GM12878 (cell line): ENCODE measurements around the gene LAP3. TPM values are rescaled to one million over a fixed set of nuclear protein-coding genes. Genes with fewer than 3 reads are reported as not detected.

Source experiments
- ATAC-seq: fragments of 200-7000 bp; cut with Tn5 transposase; 3 replicates; pipeline ENCODE4 v1.9.1; 2020; ENCODE audit warnings: mild to moderate bottlenecking, moderate library complexity
- BruUV-seq: library from RNA; stranded (reverse); fragments of 400-500 nt; replicated peaks from 2 replicates; lab custom pipeline; 2021; lab: Mats Ljungman, UMichigan
- CTCF ChIA-PET: fragments of 300-600 bp; sonication (Branson Sonifier 250); formaldehyde crosslinking; extraction: SDS; loops from one replicate; lab custom pipeline; 2021; ENCODE audit warnings: inconsistent platforms; lab: Yijun Ruan, JAX
- POLR2A ChIA-PET: fragments of 350-600 bp; formaldehyde crosslinking; extraction: SDS; loops from one replicate; lab custom pipeline; 2021; ENCODE audit warnings: inconsistent platforms; lab: Charles Lee
- RAD21 ChIA-PET: fragments of 300-600 bp; sonication (Branson Sonifier 250); formaldehyde crosslinking; loops from one replicate; lab custom pipeline; 2023; ENCODE audit warnings: antibody characterized with exemption; ENCODE audit not compliant: unreplicated experiment; lab: Charles Lee
- SMC1A ChIA-PET: fragments of 300-600 bp; sonication (Branson Sonifier 250); formaldehyde crosslinking; loops from one replicate; lab custom pipeline; 2023; ENCODE audit not compliant: unreplicated experiment, uncharacterized antibody; lab: Charles Lee
- DNase-seq: peaks from one replicate; pipeline ENCODE4 v3.0.0-alpha.2; 2011; ENCODE audit warnings: low read depth, low spot score
- FAIRE-seq: peaks from 3 replicates; lab custom pipeline; 2011; peaks lifted over from hg19 to GRCh38; lab: Jason Lieb, UNC
- H2AFZ ChIP-seq: 2 replicates; pipeline ENCODE4 v1.6.0; 2011; ENCODE audit warnings: low read depth, low read length, control low read depth; ENCODE audit not compliant: control insufficient read depth
- H3K27ac ChIP-seq: 2 replicates; pipeline ENCODE4 v1.5.1; 2011; ENCODE audit warnings: control low read depth; ENCODE audit not compliant: control insufficient read depth, insufficient read depth
- H3K27me3 ChIP-seq, 2 experiments: replicated peaks in 1 of 2; 2 replicates each; pipeline versions ENCODE4 v1.6.0 to v1.6.1; 2011; ENCODE audit warnings: low read length in 1 of 2; ENCODE audit not compliant: control insufficient read depth in 2 of 2, insufficient read depth in 2 of 2
- H3K36me3 ChIP-seq, 2 experiments: 2 replicates each; pipeline ENCODE4 v1.5.1; 2011; ENCODE audit warnings: low read length in 1 of 2; ENCODE audit not compliant: control insufficient read depth in 2 of 2, insufficient read depth in 2 of 2
- H3K4me1 ChIP-seq: 2 replicates; pipeline ENCODE4 v1.6.1; 2011; ENCODE audit warnings: mild to moderate bottlenecking, low read length, moderate library complexity, mixed read lengths; ENCODE audit not compliant: control insufficient read depth, insufficient read depth
- H3K4me2 ChIP-seq: 2 replicates; pipeline ENCODE4 v1.6.0; 2011; ENCODE audit warnings: control low read depth; ENCODE audit not compliant: control insufficient read depth, insufficient read depth
- H3K4me3 ChIP-seq: fragments of 200-600 bp; sonication (generic); 2 replicates; pipeline ENCODE4 v1.5.1; 2016
- H3K79me2 ChIP-seq: 2 replicates; pipeline ENCODE4 v1.6.0; 2011; ENCODE audit warnings: low read length; ENCODE audit not compliant: control insufficient read depth, insufficient read depth
- H3K9ac ChIP-seq: 2 replicates; pipeline ENCODE4 v1.8.0; 2011; ENCODE audit warnings: low read length, control low read depth, mixed read lengths; ENCODE audit not compliant: control insufficient read depth, insufficient read depth
- H3K9me3 ChIP-seq: replicated peaks from 3 replicates; pipeline ENCODE4 v1.5.1; 2011; ENCODE audit warnings: mild to moderate bottlenecking, low read length; ENCODE audit not compliant: control insufficient read depth, insufficient read depth
- H4K20me1 ChIP-seq: 2 replicates; pipeline ENCODE4 v1.6.0; 2011; ENCODE audit not compliant: control insufficient read depth, insufficient read depth
- BCL3 ChIP-seq: IDR thresholded peaks from 2 replicates; pipeline ENCODE4 v1.6.1; 2011; ENCODE audit warnings: borderline replicate concordance, low read depth, mild to moderate bottlenecking, moderate library complexity, low read length; ENCODE audit not compliant: insufficient read depth, poor library complexity, severe bottlenecking
- CHD2 ChIP-seq: IDR thresholded peaks from 2 replicates; pipeline ENCODE4 v1.6.1; 2011; ENCODE audit warnings: low read depth, low read length, improper control_type of control experiment, borderline replicate concordance
- ETV6 ChIP-seq, 2 experiments: fragments of 450-650 bp in 1 of 2; IDR thresholded peaks in 1 of 2; conservative IDR thresholded peaks in 1 of 2; 2 replicates each; pipeline ENCODE4 v1.6.1; 2014; ENCODE audit warnings: antibody characterized with exemption in 1 of 2, borderline replicate concordance in 1 of 2, low read depth in 1 of 2, mild to moderate bottlenecking in 1 of 2, moderate library complexity in 1 of 2
- IKZF1 ChIP-seq: fragments of 450-650 bp; conservative IDR thresholded peaks from 2 replicates; pipeline ENCODE4 v1.6.1; 2017; ENCODE audit warnings: antibody characterized with exemption, mild to moderate bottlenecking
- IRF4 ChIP-seq: IDR thresholded peaks from 2 replicates; pipeline ENCODE4 v1.6.1; 2011; ENCODE audit warnings: low read depth, low read length
- MYC ChIP-seq: IDR thresholded peaks from 2 replicates; pipeline ENCODE4 v1.6.1; 2011; ENCODE audit warnings: mild to moderate bottlenecking, low read length, moderate library complexity, inconsistent platforms; ENCODE audit not compliant: insufficient read depth, insufficient replicate concordance, insufficient read length, severe bottlenecking
- NFXL1 ChIP-seq: fragments of 450-650 bp; IDR thresholded peaks from 2 replicates; pipeline ENCODE4 v1.6.1; 2017; ENCODE audit warnings: antibody characterized with exemption, mild to moderate bottlenecking, borderline replicate concordance
- POLR2AphosphoS5 ChIP-seq: IDR thresholded peaks from 2 replicates; pipeline ENCODE4 v1.6.1; 2011; ENCODE audit warnings: mild to moderate bottlenecking, low read length, inconsistent platforms
- RAD51 ChIP-seq: fragments of 450-650 bp; IDR thresholded peaks from 2 replicates; pipeline ENCODE4 v1.6.1; 2016; ENCODE audit warnings: moderate library complexity, mild to moderate bottlenecking, inconsistent platforms
- SIX5 ChIP-seq: IDR thresholded peaks from 2 replicates; pipeline ENCODE4 v1.6.1; 2011; ENCODE audit warnings: mild to moderate bottlenecking, low read depth, low read length, moderate library complexity; ENCODE audit not compliant: severe bottlenecking
- SMAD1 ChIP-seq: fragments of 450-650 bp; IDR thresholded peaks from 2 replicates; pipeline ENCODE4 v1.6.1; 2018; ENCODE audit warnings: mild to moderate bottlenecking, low read depth; ENCODE audit not compliant: partially characterized antibody
- ZNF207 ChIP-seq: fragments of 450-650 bp; IDR thresholded peaks from 2 replicates; pipeline ENCODE4 v1.6.1; 2014; ENCODE audit warnings: antibody characterized with exemption, mild to moderate bottlenecking, borderline replicate concordance
- WGBS: methylation state at CpG from one replicate; pipeline ENCODE4 v1.1.6; 2016; ENCODE audit warnings: low lambda C conversion rate; ENCODE audit not compliant: insufficient replicate concordance, insufficient coverage; ENCODE audit errors: missing lambda C conversion rate; 5-methylcytosine and 5-hydroxymethylcytosine counted together
- in situ Hi-C: fragments of 300-500 bp; cut with MboI; formaldehyde crosslinking; loops from 9 replicates; pipeline ENCODE4 v1.14.3; 2018; ENCODE audit warnings: mixed read lengths
- intact Hi-C: fragments of 100-400 bp; cut with micrococcal nuclease; formaldehyde crosslinking; loops from one replicate; pipeline ENCODE4 v1.14.2; 2022; ENCODE audit not compliant: unreplicated experiment
- polyA plus RNA-seq, 11 experiments: library from polyadenylated mRNA; depleted of rRNA in 4 of 11; unstranded in 6 of 11; stranded (reverse) in 5 of 11; fragments of >200 nt; fragmentation: Nextera tagmentation in 4 of 11; fragmentation: Illumina TruSeq in 1 of 11; extraction: Ambion mirVana in 4 of 11; extraction: Trizol in 1 of 11; gene quantifications; 1 replicate in 1 of 11; 2 replicates in 10 of 11; pipeline versions ENCODE4 v1.2.1 to v1.2.3, GENCODE V29; 2011 to 2016; ENCODE audit warnings: inconsistent platforms in 2 of 11, missing spikeins in 2 of 11, low read depth in 1 of 11
- total RNA-seq, 4 experiments: library from RNA; depleted of rRNA in 3 of 4; stranded (reverse); fragments of >200 nt in 3 of 4; fragmentation: Illumina TruSeq in 1 of 4; extraction: Trizol in 1 of 4; gene quantifications; 2 replicates each; pipeline versions ENCODE4 v1.2.1 to v1.2.3, GENCODE V29; 2013 to 2021

Gene LAP3
- total and polyA plus RNA-seq, 10 of the 15 experiments (the other 5 are each of a cell fraction or from before 2014, with no cell fraction given) = 134 to 249 (median 204) TPM

DNA sequence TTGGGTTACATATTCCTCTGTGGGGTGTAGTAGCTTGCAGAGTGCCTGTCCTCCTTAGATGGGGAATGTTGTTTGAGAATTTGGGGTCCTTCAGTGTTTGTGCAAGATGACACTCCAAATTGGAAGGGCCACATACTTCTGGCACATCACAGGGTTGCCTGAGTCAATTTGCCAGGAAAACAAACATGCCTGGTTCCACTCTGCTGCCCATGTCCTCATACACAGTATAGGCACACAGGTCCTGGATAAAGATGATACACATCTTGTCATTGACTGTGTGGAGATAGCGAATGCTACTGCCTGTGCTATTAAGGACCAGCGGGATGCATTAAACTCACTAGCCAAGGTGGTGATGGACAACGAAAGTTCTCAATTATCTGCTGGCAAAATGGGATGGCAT, 11.2 kb upstream of the LAP3 start:
- BruUV-seq = no TSS peak
- no peaks in the 10 kb centered on the region for H3K79me2 ChIP-seq
- RAD21 ChIA-PET = no interaction called here
- 74% methylated on average over 3 of the region's 3 CpGs for WGBS
- no peak for FAIRE-seq
- no peak overlapping the region for H3K9ac ChIP-seq
- H3K4me1 ChIP-seq = no peaks in the 10 kb centered on the region
- DNase-seq = no peak
- CTCF ChIA-PET = interaction anchor here (1.6 kb wide), 1 partner anchor 9 kb away, joined by 4 read pairs; no protein-coding TSS in a partner anchor
- POLR2A ChIA-PET = no interaction called here
- TF ChIP-seq BCL3 (no peak), RAD51 (no peak), IRF4 (no peak), SMAD1 (no peak), POLR2AphosphoS5 (no peak), ZNF207 (no peak), MYC (no peak), SIX5 (no peak), IKZF1 (no peak), NFXL1 (no peak), CHD2 (no peak), ETV6 (conservative IDR thresholded peaks at IDR 0.05 in 1 of 2, IDR thresholded peaks at IDR 0.05 in 1 of 2; ENCODE audit: borderline replicate concordance in 1 of 2, low read depth in 1 of 2) (no peak)
- no peak overlapping the region for H3K4me2 ChIP-seq
- H3K27ac ChIP-seq = no peak overlapping the region
- SMC1A ChIA-PET = no interaction called here
- no peak overlapping the region for H3K4me3 ChIP-seq
- no peak for ATAC-seq
- H3K27me3 ChIP-seq = no peaks in the 10 kb centered on the region; a peak in 1 of 4 replicates
- H2AFZ ChIP-seq = no peak overlapping the region
- H3K9me3 ChIP-seq = no peaks in the 10 kb centered on the region
- H4K20me1 ChIP-seq = no peaks in the 10 kb centered on the region
- in situ Hi-C loops = no loop called here
- no peaks in the 10 kb centered on the region for H3K36me3 ChIP-seq
- intact Hi-C loops = no loop called here
